H1 (cell line): Measurements from ENCODE around the gene PRMT9. TPM values are rescaled to one million over a fixed set of nuclear protein-coding genes. Genes with fewer than 3 reads are reported as not detected.

Experiments
- CTCF ChIA-PET: fragments of 300-600 bp; sonication (Branson Sonifier 250); formaldehyde crosslinking; loops from one replicate; lab custom pipeline; 2021; ENCODE audit not compliant: partially characterized antibody; lab: Charles Lee
- POLR2A ChIA-PET: fragments of 300-600 bp; sonication (Branson Sonifier 250); formaldehyde crosslinking; loops from one replicate; lab custom pipeline; 2021; ENCODE audit warnings: inconsistent platforms; ENCODE audit not compliant: partially characterized antibody; lab: Charles Lee
- DNase-seq, 2 experiments: peaks; one replicate each; pipeline versions ENCODE4 v3.0.0 to v3.0.0-alpha.2; 2010 to 2022; ENCODE audit warnings: low spot score in 2 of 2, low read depth in 1 of 2, mixed read lengths in 1 of 2
- FAIRE-seq: peaks from 2 replicates; lab custom pipeline; 2011; peaks lifted over from hg19 to GRCh38; lab: Jason Lieb, UNC
- H2AFZ ChIP-seq: 2 replicates; pipeline ENCODE4 v1.8.1; 2012; ENCODE audit warnings: low read length, inconsistent platforms
- H2AK5ac ChIP-seq: 2 replicates; pipeline ENCODE4 v1.6.1; 2013; ENCODE audit warnings: low read depth, low read length
- H2BK120ac ChIP-seq: replicated peaks from 2 replicates; pipeline ENCODE3; 2013; ENCODE audit warnings: low read depth, low read length, inconsistent platforms
- H2BK12ac ChIP-seq: 2 replicates; pipeline ENCODE4 v1.6.1; 2013; ENCODE audit warnings: low read depth, low read length
- H2BK15ac ChIP-seq: 2 replicates; pipeline ENCODE4 v1.6.1; 2013; ENCODE audit warnings: low read length
- H2BK20ac ChIP-seq: 2 replicates; pipeline ENCODE4 v1.6.1; 2013; ENCODE audit warnings: low read length
- H2BK5ac ChIP-seq: 2 replicates; pipeline ENCODE4 v1.6.1; 2013; ENCODE audit warnings: low read depth, low read length
- H3K14ac ChIP-seq: 2 replicates; pipeline ENCODE4 v1.6.1; 2013; ENCODE audit warnings: inconsistent platforms; ENCODE audit not compliant: insufficient read length
- H3K18ac ChIP-seq: 2 replicates; pipeline ENCODE4 v1.6.1; 2013; ENCODE audit warnings: low read length; ENCODE audit errors: extremely low read depth
- H3K23ac ChIP-seq: 2 replicates; pipeline ENCODE4 v1.6.1; 2013; ENCODE audit warnings: inconsistent platforms; ENCODE audit not compliant: insufficient read length
- H3K23me2 ChIP-seq: 2 replicates; pipeline ENCODE4 v1.6.1; 2013; ENCODE audit warnings: low read depth, low read length
- H3K27ac ChIP-seq: 2 replicates; pipeline ENCODE4 v1.6.1; 2011; ENCODE audit warnings: low read depth, low read length, inconsistent platforms
- H3K27me3 ChIP-seq, 4 experiments: replicated peaks in 1 of 4; 1 replicate in 1 of 4; 2 replicates in 3 of 4; pipeline versions ENCODE4 v1.6.1 to v1.8.1; 2011 to 2013; ENCODE audit warnings: low read length in 3 of 4, mild to moderate bottlenecking in 3 of 4, inconsistent platforms in 2 of 4, mixed read lengths in 2 of 4, moderate library complexity in 1 of 4; ENCODE audit not compliant: control insufficient read depth in 3 of 4, insufficient read depth in 3 of 4; ENCODE audit errors: extremely low read depth in 1 of 4
- H3K36me3 ChIP-seq, 4 experiments: 2 replicates each; pipeline versions ENCODE4 v1.6.1 to v1.8.1; 2011 to 2013; ENCODE audit warnings: mild to moderate bottlenecking in 4 of 4, low read length in 3 of 4, moderate library complexity in 2 of 4, control low read depth in 1 of 4, inconsistent platforms in 1 of 4; ENCODE audit not compliant: insufficient read depth in 4 of 4, control insufficient read depth in 2 of 4
- H3K4ac ChIP-seq: replicated peaks from 2 replicates; pipeline ENCODE3; 2013; ENCODE audit warnings: low read length, low read depth, mixed read lengths, inconsistent platforms; ENCODE audit not compliant: insufficient read length
- H3K4me1 ChIP-seq, 4 experiments: replicated peaks in 1 of 4; 1 replicate in 1 of 4; 2 replicates in 3 of 4; pipeline versions ENCODE4 v1.6.1 to v1.8.1; 2011 to 2013; ENCODE audit warnings: low read length in 3 of 4, inconsistent platforms in 2 of 4, mixed read lengths in 1 of 4; ENCODE audit not compliant: insufficient read depth in 4 of 4, control insufficient read depth in 3 of 4
- H3K4me2 ChIP-seq, 2 experiments: 2 replicates each; pipeline versions ENCODE4 v1.6.1 to v1.8.1; 2011 to 2013; ENCODE audit warnings: low read depth in 2 of 2, low read length in 2 of 2, control low read depth in 1 of 2, inconsistent platforms in 1 of 2, mild to moderate bottlenecking in 1 of 2; ENCODE audit not compliant: insufficient read depth in 1 of 2
- H3K4me3 ChIP-seq, 4 experiments: fragments of 200-600, 300-600 bp in 1 of 4; sonication (generic), shearing (Covaris generic), sonication (Bioruptor Twin) in 1 of 4; 2 replicates each; pipeline versions ENCODE4 v1.5.1 to v1.8.1; 2011 to 2016; ENCODE audit warnings: low read length in 4 of 4, low read depth in 3 of 4, control low read depth in 2 of 4, inconsistent platforms in 2 of 4, mild to moderate bottlenecking in 2 of 4, mixed read lengths in 1 of 4, moderate library complexity in 1 of 4; ENCODE audit not compliant: insufficient read depth in 2 of 4; ENCODE audit errors: extremely low read depth in 1 of 4
- H3K56ac ChIP-seq: replicated peaks from 2 replicates; pipeline ENCODE3; 2013; ENCODE audit warnings: low read depth, mild to moderate bottlenecking, mixed read lengths, low read length, inconsistent platforms; ENCODE audit not compliant: insufficient read length
- H3K79me1 ChIP-seq: 2 replicates; pipeline ENCODE4 v1.6.1; 2013; ENCODE audit warnings: low read depth, low read length, control low read depth
- H3K79me2 ChIP-seq, 2 experiments: 2 replicates each; pipeline versions ENCODE4 v1.6.1 to v1.8.1; 2012 to 2013; ENCODE audit warnings: low read length in 2 of 2, mild to moderate bottlenecking in 2 of 2, inconsistent platforms in 1 of 2; ENCODE audit not compliant: insufficient read depth in 2 of 2, control insufficient read depth in 1 of 2
- H3K9ac ChIP-seq, 4 experiments: replicated peaks in 1 of 4; 1 replicate in 1 of 4; 2 replicates in 3 of 4; pipeline versions ENCODE4 v1.6.1 to v1.8.1; 2011 to 2013; ENCODE audit warnings: low read depth in 3 of 4, low read length in 3 of 4, control low read depth in 2 of 4, mild to moderate bottlenecking in 2 of 4, moderate library complexity in 2 of 4, inconsistent platforms in 1 of 4; ENCODE audit errors: extremely low read depth in 1 of 4
- H3K9me3 ChIP-seq, 2 experiments: 2 replicates each; pipeline versions ENCODE4 v1.6.1 to v1.8.1; 2012 to 2013; ENCODE audit warnings: mild to moderate bottlenecking in 2 of 2, moderate library complexity in 2 of 2, control low read depth in 1 of 2, inconsistent platforms in 1 of 2, low read depth in 1 of 2, low read length in 1 of 2, mixed read lengths in 1 of 2; ENCODE audit not compliant: insufficient read depth in 2 of 2
- H4K20me1 ChIP-seq, 2 experiments: replicated peaks in 1 of 2; 2 replicates each; pipeline versions ENCODE3 to v1.8.1; 2011 to 2013; ENCODE audit warnings: inconsistent platforms in 2 of 2, low read length in 2 of 2, mild to moderate bottlenecking in 1 of 2; ENCODE audit not compliant: insufficient read depth in 2 of 2, control insufficient read depth in 1 of 2
- H4K5ac ChIP-seq: 2 replicates; pipeline ENCODE4 v1.6.1; 2013; ENCODE audit warnings: low read length, low read depth, mixed read lengths, inconsistent platforms; ENCODE audit not compliant: insufficient read length
- H4K8ac ChIP-seq: 2 replicates; pipeline ENCODE4 v1.8.0; 2013; ENCODE audit warnings: mild to moderate bottlenecking, moderate library complexity, low read length, inconsistent platforms; ENCODE audit not compliant: insufficient read depth; ENCODE audit errors: extremely low read depth
- H4K91ac ChIP-seq: replicated peaks from 2 replicates; pipeline ENCODE3; 2013; ENCODE audit warnings: low read length, mixed read lengths, inconsistent platforms; ENCODE audit not compliant: insufficient read length
- ATF2 ChIP-seq: IDR thresholded peaks from 2 replicates; pipeline ENCODE4 v1.6.1; 2012; ENCODE audit warnings: low read length, inconsistent platforms
- RNF2 ChIP-seq: fragments of 200-900, 300-1000 bp; sonication (generic); IDR thresholded peaks from 2 replicates; pipeline ENCODE4 v1.7.1; 2016; ENCODE audit warnings: borderline replicate concordance, low read depth, mild to moderate bottlenecking, antibody characterized with exemption, low read length; ENCODE audit not compliant: poor library complexity, severe bottlenecking; ENCODE audit errors: missing control alignments
- SP4 ChIP-seq: IDR thresholded peaks from 2 replicates; pipeline ENCODE4 v1.6.1; 2012; ENCODE audit warnings: low read length, inconsistent platforms
- WGBS, 2 experiments: shearing (Covaris generic) in 1 of 2; methylation state at CpG; one replicate each; pipeline versions ENCODE4 v1.1.6 to v1.1.7; 2013 to 2015; ENCODE audit warnings: low lambda C conversion rate in 2 of 2, mixed read lengths in 2 of 2, inconsistent platforms in 1 of 2, low coverage in 1 of 2, missing lambda C conversion rate in 1 of 2; ENCODE audit not compliant: insufficient replicate concordance in 2 of 2, insufficient coverage in 1 of 2, insufficient read length in 1 of 2; ENCODE audit errors: extremely low coverage in 1 of 2, missing lambda C conversion rate in 1 of 2; 5-methylcytosine and 5-hydroxymethylcytosine counted together
- polyA plus RNA-seq, 7 experiments: library from polyadenylated mRNA; depleted of rRNA in 3 of 7; stranded (reverse) in 5 of 7; unstranded in 2 of 7; fragments of >200 nt in 5 of 7; fragments of 200-250 nt in 2 of 7; gene quantifications; 1 replicate in 5 of 7; 2 replicates in 1 of 7; 4 replicates in 1 of 7; pipeline versions ENCODE4 v1.2.1 to v1.2.3, GENCODE V29; 2011 to 2013; ENCODE audit warnings: missing spikeins in 2 of 7, mixed read lengths in 2 of 7
- total RNA-seq: library from RNA; stranded (reverse); fragmentation: NEBNext Ultra II Directional; extraction: Animal tissue kit (Norgen Biotek cat#: 25700); gene quantifications from 2 replicates; pipeline ENCODE4 v1.2.1, GENCODE V29; 2021

PRMT9 gene
- total and polyA plus RNA-seq, 2 of the 8 experiments (the other 6 are each of a cell fraction or from before 2014, with no cell fraction given), result 3.8 to 9.6 TPM

- no peak for DNase-seq
These were observed 25.5 kb downstream of the PRMT9 start for GRCh38 chr4:147658501-147658900.

More at GRCh38 chr4:147658501-147658900, 25.5 kb downstream of the PRMT9 start:
- Histone ChIP-seq H3K9ac (no peak overlapping the region), H3K23me2 (no peaks in the 10 kb centered on the region), H3K18ac (no peak overlapping the region), H3K27me3 (no peaks in the 10 kb centered on the region), H2AK5ac (no peak overlapping the region), H3K27ac (no peak overlapping the region), H4K5ac (no peak overlapping the region), H2AFZ (no peak overlapping the region), H3K4ac (no peak overlapping the region)
- 91% methylated on average over 4 of the region's 4 CpGs; no CpG with 5 or more reads in 1 of the 2 experiments for WGBS, 2 experiments
- TF ChIP-seq SP4 (no peak), RNF2 (no peak), ATF2 (no peak)
- TF ChIP-seq, all 59 proteins: peak for 0
- Histone ChIP-seq H3K79me2 (no peaks in the 10 kb centered on the region), H3K56ac (no peak overlapping the region), H3K23ac (no peak overlapping the region), H2BK5ac (no peak overlapping the region), H4K8ac (no peak overlapping the region), H4K20me1 (no peaks in the 10 kb centered on the region), H2BK15ac (no peak overlapping the region), H2BK120ac (no peak overlapping the region), H4K91ac (no peak overlapping the region), H3K4me1 (peaks cover 0 to 5% (median 2%) of the 10 kb centered on the region in 4 experiments; a peak in 3 of 7 replicates), H2BK20ac (no peak overlapping the region), H3K14ac (no peak overlapping the region), H2BK12ac (no peak overlapping the region), H3K36me3 (peaks cover 0 to 31% (median 4%) of the 10 kb centered on the region in 4 experiments; a peak in 4 of 8 replicates), H3K9me3 (no peaks in the 10 kb centered on the region), H3K4me3 (no peak overlapping the region), H3K4me2 (no peak overlapping the region), H3K79me1 (no peaks in the 10 kb centered on the region)
- ChIA-PET POLR2A (no interaction called here), CTCF (interaction anchor here (2.1 to 2.7 kb wide), 2 partner anchors 21 to 209 kb away, joined by 7 to 8 read pairs; no protein-coding TSS in a partner anchor)
- no peak for FAIRE-seq
